ENCODE results near the gene CTBP2. TPM values are rescaled to one million over a fixed set of nuclear protein-coding genes. Genes with fewer than 3 reads are reported as not detected.
A peak's percentile ranks its signal among the peaks of the same experiment; 100 is the strongest.

The CTBP2 gene
- total RNA-seq, 1 donor from 2014 or later, result 127 TPM

- Mint-ChIP-seq H3K27me3 (ENCODE audit: low read depth) (no peaks in the 10 kb centered on the region), H3K4me3 (no peak overlapping the region), H3K27ac (ENCODE audit: unreplicated experiment) (peak overlapping the region; percentile 24), H3K4me1 (peaks cover 79% of the 10 kb centered on the region), H3K9me3 (no peaks in the 10 kb centered on the region), H3K36me3 (ENCODE audit: low read depth) (peaks cover 8% of the 10 kb centered on the region)
- DNase-seq (ENCODE audit: low read depth, low spot score), result no peak
- no peak for TF ChIP-seq CTCF (conservative IDR thresholded peaks at IDR 0.05)
Measured at GRCh38 chr10:125052146-125052545, 108.2 kb downstream of the CTBP2 start.

GRCh38 chr10:125050383-125050782, 110.0 kb downstream of the CTBP2 start:
- Mint-ChIP-seq H3K36me3 (ENCODE audit: low read depth) (peaks cover 8% of the 10 kb centered on the region), H3K4me1 (peaks cover 71% of the 10 kb centered on the region), H3K27me3 (ENCODE audit: low read depth) (no peaks in the 10 kb centered on the region), H3K27ac (ENCODE audit: unreplicated experiment) (peak overlapping the region; percentile 12), H3K4me3 (no peak overlapping the region), H3K9me3 (no peaks in the 10 kb centered on the region)
- DNase-seq (ENCODE audit: low read depth, low spot score), result no peak
- TF ChIP-seq CTCF (conservative IDR thresholded peaks at IDR 0.05), result no peak

DNA sequence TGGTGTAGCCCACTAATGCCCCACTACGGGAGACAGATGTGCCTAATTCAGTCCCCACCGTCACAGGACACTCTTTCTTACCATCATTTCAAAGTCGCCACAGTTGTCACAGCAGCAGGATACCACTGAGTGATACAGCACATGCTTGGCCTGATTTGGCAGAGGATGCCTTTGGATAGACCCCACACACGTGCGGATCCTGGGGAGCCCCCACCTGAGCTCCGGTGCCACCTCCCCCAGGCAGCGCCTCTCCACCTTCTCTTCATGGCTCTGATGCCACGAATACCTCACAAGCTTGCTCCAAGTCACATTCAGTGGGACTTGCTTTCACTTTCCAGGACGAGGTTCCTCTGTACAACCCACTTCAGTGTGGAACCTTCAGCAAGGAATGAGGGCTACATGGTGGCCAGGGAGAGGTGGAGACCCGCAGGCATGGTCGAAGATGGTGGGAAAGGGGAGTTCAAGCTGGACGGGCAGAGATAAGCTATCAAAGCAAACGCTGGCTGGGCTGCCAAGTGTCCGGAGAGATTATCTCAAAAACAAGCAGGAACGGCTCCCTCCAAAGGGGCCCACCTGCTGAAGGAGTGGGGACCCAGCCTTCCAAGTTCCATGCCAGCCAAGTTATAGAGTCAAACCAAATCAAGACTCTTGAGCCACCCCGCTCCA, 111.0 kb downstream of the CTBP2 start:
- peaks cover 8% of the 10 kb centered on the region for H3K36me3 Mint-ChIP-seq (ENCODE audit: low read depth)
- no peak overlapping the region for H3K27ac Mint-ChIP-seq (ENCODE audit: unreplicated experiment)
- H3K27me3 Mint-ChIP-seq (ENCODE audit: low read depth), result no peaks in the 10 kb centered on the region
- no peaks in the 10 kb centered on the region for H3K9me3 Mint-ChIP-seq
- no peak for DNase-seq (ENCODE audit: low read depth, low spot score)
- peaks cover 69% of the 10 kb centered on the region for H3K4me1 Mint-ChIP-seq
- H3K4me3 Mint-ChIP-seq, result peak overlapping the region; percentile 55
- TF ChIP-seq CTCF (conservative IDR thresholded peaks at IDR 0.05), result no peak

DNA sequence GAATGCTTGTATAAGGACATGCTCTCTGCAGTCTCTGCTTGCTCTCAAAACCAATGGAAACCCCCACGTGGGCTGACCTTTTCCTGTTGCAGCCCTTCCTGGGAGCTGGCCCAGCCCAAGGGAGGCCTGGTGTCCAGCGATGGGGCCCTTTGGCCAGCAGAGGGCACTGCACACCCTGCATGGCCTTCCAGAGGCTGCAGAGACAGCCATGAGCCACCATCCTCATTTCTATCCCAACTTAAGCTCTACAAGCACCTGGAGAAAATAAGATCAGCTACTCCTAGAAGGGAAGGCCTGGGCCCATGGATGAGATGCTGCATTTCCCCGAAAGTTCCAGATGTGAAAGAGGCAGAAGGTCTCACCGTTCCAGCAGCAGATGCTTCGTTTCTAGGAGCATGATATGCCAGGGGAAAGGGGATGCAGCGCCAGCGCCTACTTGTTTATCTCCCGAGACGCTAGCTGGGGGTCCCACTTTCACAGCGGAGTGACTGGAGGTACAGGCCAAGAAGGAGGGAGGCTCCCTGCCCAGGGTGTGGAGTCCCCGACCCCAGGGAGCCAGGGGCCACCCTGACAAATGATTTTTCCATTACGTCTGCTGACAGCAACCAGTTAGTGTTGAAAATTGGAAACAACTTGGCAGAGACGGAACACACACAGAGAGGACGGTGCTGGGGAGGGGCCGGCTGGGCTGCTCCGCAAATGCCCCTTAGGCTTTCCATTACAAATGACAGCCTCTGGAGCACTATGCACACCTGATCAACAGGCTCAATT, 112.1 kb downstream of the CTBP2 start:
- TF ChIP-seq CTCF (conservative IDR thresholded peaks at IDR 0.05), result peak; percentile 98
- Mint-ChIP-seq H3K27me3 (ENCODE audit: low read depth) (no peaks in the 10 kb centered on the region), H3K4me3 (peak overlapping the region; percentile 6), H3K4me1 (peaks cover 66% of the 10 kb centered on the region), H3K27ac (ENCODE audit: unreplicated experiment) (peak overlapping the region; percentile 62), H3K9me3 (no peaks in the 10 kb centered on the region), H3K36me3 (ENCODE audit: low read depth) (peaks cover 5% of the 10 kb centered on the region)
- peak; percentile 92 for DNase-seq (ENCODE audit: low read depth, low spot score)

- H3K27ac Mint-ChIP-seq (ENCODE audit: unreplicated experiment), result peak overlapping the region; percentile 43
- H3K9me3 Mint-ChIP-seq, result no peaks in the 10 kb centered on the region
- peaks cover 3% of the 10 kb centered on the region for H3K36me3 Mint-ChIP-seq (ENCODE audit: low read depth)
Measured at GRCh38 chr10:125043841-125044658, 116.3 kb downstream of the CTBP2 start.

More at GRCh38 chr10:125043841-125044658, 116.3 kb downstream of the CTBP2 start:
- Mint-ChIP-seq H3K4me3 (peak overlapping the region; percentile 3), H3K27me3 (ENCODE audit: low read depth) (no peaks in the 10 kb centered on the region), H3K4me1 (peaks cover 58% of the 10 kb centered on the region)
- DNase-seq (ENCODE audit: low read depth, low spot score), result no peak
- TF ChIP-seq CTCF (conservative IDR thresholded peaks at IDR 0.05), result no peak
